Breast epithelium (tissue), 4 donors: Measurements from ENCODE around the gene CAMK2A. TPM values are rescaled to one million over a fixed set of nuclear protein-coding genes. Genes with fewer than 3 reads are reported as not detected.

Experiments
- DNase-seq, 2 donors: peaks; one replicate each; pipeline ENCODE4 v3.0.0-alpha.2; 2019; ENCODE audit warnings: low spot score in 2 of 2
- H3K27ac ChIP-seq, 2 donors: fragments of 200-600 bp; sonication (generic) in 1 of 2; one replicate each; pipeline ENCODE4 v1.5.1; 2016 to 2019; ENCODE audit warnings: mild to moderate bottlenecking in 1 of 2
- H3K27me3 ChIP-seq, 2 donors: fragments of 200-600 bp; sonication (generic) in 1 of 2; one replicate each; pipeline versions ENCODE4 v1.5.1 to v1.6.0; 2017 to 2019; ENCODE audit warnings: control low read depth in 1 of 2, mild to moderate bottlenecking in 1 of 2
- H3K36me3 ChIP-seq: fragments of 200-600 bp; one replicate; pipeline ENCODE4 v1.5.1; 2019
- H3K4me1 ChIP-seq, 2 donors: fragments of 200-600 bp; sonication (generic); one replicate each; pipeline ENCODE4 v1.5.1; 2016 to 2019; ENCODE audit warnings: control low read depth in 1 of 2
- H3K4me3 ChIP-seq, 3 donors: fragments of 200-600 bp; sonication (generic); 1 replicate in 2 of 3; 2 replicates in 1 of 3; pipeline ENCODE4 v1.5.1; 2016 to 2019; ENCODE audit warnings: mild to moderate bottlenecking in 3 of 3, moderate library complexity in 2 of 3
- H3K9me3 ChIP-seq, 2 donors: fragments of 200-600 bp; sonication (generic) in 1 of 2; one replicate each; pipeline ENCODE4 v1.5.1; 2016 to 2019; ENCODE audit warnings: control low read depth in 1 of 2
- POLR2A ChIP-seq: fragments of 450-650 bp; IDR thresholded peaks from one replicate; pipeline ENCODE4 v1.6.1; 2016; ENCODE audit warnings: antibody characterized with exemption, mild to moderate bottlenecking, moderate library complexity
- POLR2AphosphoS5 ChIP-seq, 3 donors: sonication (generic); formaldehyde crosslinking; IDR thresholded peaks; one replicate each; pipeline ENCODE4 v1.6.1; 2017; ENCODE audit warnings: antibody characterized with exemption in 3 of 3
- intact Hi-C: fragments of 100-400 bp; cut with DNase I; formaldehyde crosslinking; loops from one replicate; pipeline ENCODE4 v1.15.1; 2023; ENCODE audit warnings: low total_unique reads
- total RNA-seq, 3 donors: library from RNA; depleted of rRNA; stranded (reverse); fragments of >200 nt; gene quantifications; one replicate each; pipeline ENCODE4 v1.1.0, GENCODE V29; 2016
- TF ChIP-seq, protein P1 (sequence below), 3 donors: fragments of 450-650 bp; IDR thresholded peaks; one replicate each; pipeline ENCODE4 v1.5.1; 2016 to 2017; ENCODE audit warnings: antibody characterized with exemption in 3 of 3, mild to moderate bottlenecking in 3 of 3, moderate library complexity in 3 of 3

CAMK2A gene
- total RNA-seq, 3 donors from 2014 or later: under 0.01 TPM; not detected in 2

DNA sequence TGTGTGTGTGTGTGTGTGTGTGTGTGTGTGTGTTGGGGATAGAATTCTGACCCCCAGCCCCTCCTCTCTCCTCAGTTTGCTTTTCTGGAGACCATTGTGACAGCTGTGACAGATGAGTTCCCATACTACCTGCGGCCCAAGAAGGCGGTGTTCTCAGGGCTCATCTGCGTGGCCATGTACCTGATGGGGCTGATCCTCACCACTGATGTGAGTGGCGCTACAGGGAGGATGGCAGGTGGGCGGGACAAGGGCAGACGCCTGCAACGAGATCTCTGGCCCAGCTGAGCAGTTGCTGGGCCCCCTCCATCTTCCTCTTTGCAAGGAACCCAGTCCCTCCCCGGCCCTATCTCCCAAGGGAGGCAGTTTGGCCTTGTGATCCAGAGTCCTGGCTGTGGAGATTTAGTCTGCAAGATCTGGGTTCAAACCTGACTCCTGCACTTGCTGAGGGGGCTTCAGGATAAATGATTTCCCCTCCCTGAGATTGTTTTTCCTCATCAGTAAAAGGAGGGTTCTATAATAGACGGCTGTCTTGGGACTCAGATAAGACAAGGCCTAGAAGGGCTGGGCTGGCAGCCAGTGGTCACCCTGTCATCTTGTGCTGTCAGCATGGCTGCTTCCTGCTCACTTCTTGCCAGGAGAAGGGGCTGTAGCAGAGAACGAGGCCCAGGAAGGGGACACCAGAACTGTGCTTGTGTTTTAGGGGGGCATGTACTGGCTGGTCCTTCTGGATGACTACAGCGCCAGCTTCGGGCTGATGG lies 85.6 kb downstream of the CAMK2A start:
- no peak overlapping the region for H3K4me3 ChIP-seq
- H3K4me1 ChIP-seq: no peaks in the 10 kb centered on the region
- no peak for TF ChIP-seq POLR2AphosphoS5 (IDR thresholded peaks at IDR 0.05)
- TF ChIP-seq, protein P1, sequence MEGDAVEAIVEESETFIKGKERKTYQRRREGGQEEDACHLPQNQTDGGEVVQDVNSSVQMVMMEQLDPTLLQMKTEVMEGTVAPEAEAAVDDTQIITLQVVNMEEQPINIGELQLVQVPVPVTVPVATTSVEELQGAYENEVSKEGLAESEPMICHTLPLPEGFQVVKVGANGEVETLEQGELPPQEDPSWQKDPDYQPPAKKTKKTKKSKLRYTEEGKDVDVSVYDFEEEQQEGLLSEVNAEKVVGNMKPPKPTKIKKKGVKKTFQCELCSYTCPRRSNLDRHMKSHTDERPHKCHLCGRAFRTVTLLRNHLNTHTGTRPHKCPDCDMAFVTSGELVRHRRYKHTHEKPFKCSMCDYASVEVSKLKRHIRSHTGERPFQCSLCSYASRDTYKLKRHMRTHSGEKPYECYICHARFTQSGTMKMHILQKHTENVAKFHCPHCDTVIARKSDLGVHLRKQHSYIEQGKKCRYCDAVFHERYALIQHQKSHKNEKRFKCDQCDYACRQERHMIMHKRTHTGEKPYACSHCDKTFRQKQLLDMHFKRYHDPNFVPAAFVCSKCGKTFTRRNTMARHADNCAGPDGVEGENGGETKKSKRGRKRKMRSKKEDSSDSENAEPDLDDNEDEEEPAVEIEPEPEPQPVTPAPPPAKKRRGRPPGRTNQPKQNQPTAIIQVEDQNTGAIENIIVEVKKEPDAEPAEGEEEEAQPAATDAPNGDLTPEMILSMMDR (IDR thresholded peaks at IDR 0.05): no peak
- no peak for TF ChIP-seq POLR2A
- no peaks in the 10 kb centered on the region for H3K27me3 ChIP-seq
- no peak overlapping the region for H3K27ac ChIP-seq
- intact Hi-C loops: no loop called here
- no peaks in the 10 kb centered on the region for H3K36me3 ChIP-seq
- no peaks in the 10 kb centered on the region for H3K9me3 ChIP-seq
- DNase-seq: no peak

DNA sequence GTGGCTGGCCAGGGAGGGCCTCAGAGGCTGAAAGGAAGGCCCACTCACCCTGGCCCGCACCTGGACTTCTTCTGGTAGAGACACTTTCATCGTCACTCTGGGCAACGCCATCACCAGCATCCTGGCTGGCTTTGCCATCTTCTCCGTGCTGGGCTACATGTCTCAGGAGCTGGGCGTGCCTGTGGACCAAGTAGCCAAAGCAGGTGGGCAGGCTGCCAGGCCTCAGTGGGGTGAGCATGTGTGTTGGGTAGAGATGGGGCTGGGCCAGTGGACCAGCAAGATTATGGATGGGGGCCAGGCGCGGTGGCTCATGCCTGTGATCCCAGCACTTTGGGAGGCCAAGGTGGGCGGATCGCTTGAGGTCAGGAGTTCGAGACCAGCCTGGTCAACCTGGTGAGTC lies 87.1 kb downstream of the CAMK2A start:
- H3K27me3 ChIP-seq: no peaks in the 10 kb centered on the region
- TF ChIP-seq, protein P1 (IDR thresholded peaks at IDR 0.05): no peak
- TF ChIP-seq POLR2AphosphoS5 (IDR thresholded peaks at IDR 0.05) (no peak), POLR2A (no peak)
- intact Hi-C loops: no loop called here
- no peak overlapping the region for H3K4me3 ChIP-seq
- H3K36me3 ChIP-seq: no peaks in the 10 kb centered on the region
- H3K4me1 ChIP-seq: no peaks in the 10 kb centered on the region
- no peaks in the 10 kb centered on the region for H3K9me3 ChIP-seq
- no peak for DNase-seq
- H3K27ac ChIP-seq: no peak overlapping the region

DNA sequence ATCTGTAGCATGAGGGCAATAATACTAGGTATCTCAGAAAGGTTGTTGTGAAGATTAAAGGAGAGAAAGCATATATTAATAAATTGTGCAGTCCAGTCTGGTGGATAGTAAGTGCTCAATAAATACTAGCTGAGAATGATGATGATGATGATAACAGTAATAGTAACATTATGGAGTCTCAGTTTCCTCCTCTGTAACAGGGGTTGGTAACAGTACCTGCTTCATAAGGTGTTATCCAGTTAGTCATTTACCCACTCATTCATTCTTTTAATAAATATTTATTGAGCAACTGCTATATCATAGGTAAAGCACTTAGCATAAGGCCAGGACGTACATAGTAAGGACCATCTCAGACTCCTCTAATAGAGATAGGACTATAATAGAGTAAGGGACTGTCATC lies 92.1 kb downstream of the CAMK2A start:
- Histone ChIP-seq H3K4me1 (no peaks in the 10 kb centered on the region), H3K27ac (no peak overlapping the region), H3K36me3 (no peaks in the 10 kb centered on the region), H3K27me3 (no peaks in the 10 kb centered on the region), H3K9me3 (no peaks in the 10 kb centered on the region), H3K4me3 (no peak overlapping the region)
- TF ChIP-seq POLR2A (no peak), POLR2AphosphoS5 (IDR thresholded peaks at IDR 0.05) (no peak)
- TF ChIP-seq, protein P1 (IDR thresholded peaks at IDR 0.05): no peak
- DNase-seq: no peak
- intact Hi-C loops: no loop called here

DNA sequence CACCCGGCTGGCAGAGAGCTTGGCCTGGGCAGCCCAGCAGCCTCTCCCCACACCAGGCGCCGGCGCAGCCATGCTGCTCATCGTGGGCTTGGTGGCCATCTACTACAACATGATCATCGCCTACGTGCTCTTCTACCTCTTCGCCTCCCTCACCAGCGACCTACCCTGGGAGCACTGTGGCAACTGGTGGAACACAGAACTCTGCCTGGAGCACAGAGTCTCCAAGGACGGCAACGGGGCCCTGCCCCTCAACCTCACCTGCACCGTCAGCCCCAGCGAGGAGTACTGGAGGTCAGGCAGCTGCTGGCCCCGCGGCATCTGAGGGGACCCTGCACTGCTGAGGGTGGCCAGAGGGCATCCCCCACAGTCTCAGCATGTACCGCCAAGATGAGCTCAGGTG lies 92.6 kb downstream of the CAMK2A start:
- Histone ChIP-seq H3K9me3 (no peaks in the 10 kb centered on the region), H3K4me1 (no peaks in the 10 kb centered on the region), H3K27me3 (no peaks in the 10 kb centered on the region), H3K4me3 (no peak overlapping the region), H3K36me3 (no peaks in the 10 kb centered on the region), H3K27ac (no peak overlapping the region)
- intact Hi-C loops: no loop called here
- TF ChIP-seq, protein P1 (IDR thresholded peaks at IDR 0.05): no peak
- no peak for TF ChIP-seq POLR2A
- no peak for TF ChIP-seq POLR2AphosphoS5 (IDR thresholded peaks at IDR 0.05)
- no peak for DNase-seq

DNA sequence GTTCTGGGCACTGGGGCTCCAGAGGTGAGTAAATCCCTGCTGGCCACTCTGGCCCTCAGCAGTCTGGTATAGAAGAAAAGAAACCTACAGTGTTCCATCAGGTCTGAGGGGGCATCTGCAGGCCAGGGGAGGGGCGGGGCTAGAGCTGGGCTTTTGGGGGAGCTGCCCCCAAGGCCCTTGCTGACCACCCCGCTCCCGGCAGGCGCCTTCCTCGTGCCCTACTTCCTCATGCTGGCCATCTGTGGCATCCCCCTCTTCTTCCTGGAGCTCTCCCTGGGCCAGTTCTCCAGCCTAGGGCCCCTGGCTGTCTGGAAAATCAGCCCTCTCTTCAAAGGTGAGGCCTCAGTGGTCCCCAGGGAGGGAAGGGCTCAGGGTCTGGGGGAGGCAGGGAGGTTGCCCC lies 93.1 kb downstream of the CAMK2A start:
- Histone ChIP-seq H3K4me3 (no peak overlapping the region), H3K9me3 (no peaks in the 10 kb centered on the region), H3K4me1 (no peaks in the 10 kb centered on the region), H3K27ac (no peak overlapping the region), H3K36me3 (no peaks in the 10 kb centered on the region), H3K27me3 (no peaks in the 10 kb centered on the region)
- intact Hi-C loops: no loop called here
- TF ChIP-seq POLR2AphosphoS5 (IDR thresholded peaks at IDR 0.05): no peak
- TF ChIP-seq, protein P1 (IDR thresholded peaks at IDR 0.05): no peak
- no peak for TF ChIP-seq POLR2A
- no peak for DNase-seq
